Stimulated activated CD4-positive, alpha-beta T cell treated with anti-CD3 and anti-CD28 coated beads, Interleukin-12 subunit alpha, Interleukin-12 subunit beta, amount 100 ng/mL, for 24 hours (primary cell): ENCODE measurements around the gene PSMD6.

ENCODE experiments used
- DNase-seq, 2 experiments: peaks; one replicate each; pipeline ENCODE4 v3.0.0-alpha.2; 2020; ENCODE audit warnings: low read depth in 2 of 2

PSMD6 gene

DNA sequence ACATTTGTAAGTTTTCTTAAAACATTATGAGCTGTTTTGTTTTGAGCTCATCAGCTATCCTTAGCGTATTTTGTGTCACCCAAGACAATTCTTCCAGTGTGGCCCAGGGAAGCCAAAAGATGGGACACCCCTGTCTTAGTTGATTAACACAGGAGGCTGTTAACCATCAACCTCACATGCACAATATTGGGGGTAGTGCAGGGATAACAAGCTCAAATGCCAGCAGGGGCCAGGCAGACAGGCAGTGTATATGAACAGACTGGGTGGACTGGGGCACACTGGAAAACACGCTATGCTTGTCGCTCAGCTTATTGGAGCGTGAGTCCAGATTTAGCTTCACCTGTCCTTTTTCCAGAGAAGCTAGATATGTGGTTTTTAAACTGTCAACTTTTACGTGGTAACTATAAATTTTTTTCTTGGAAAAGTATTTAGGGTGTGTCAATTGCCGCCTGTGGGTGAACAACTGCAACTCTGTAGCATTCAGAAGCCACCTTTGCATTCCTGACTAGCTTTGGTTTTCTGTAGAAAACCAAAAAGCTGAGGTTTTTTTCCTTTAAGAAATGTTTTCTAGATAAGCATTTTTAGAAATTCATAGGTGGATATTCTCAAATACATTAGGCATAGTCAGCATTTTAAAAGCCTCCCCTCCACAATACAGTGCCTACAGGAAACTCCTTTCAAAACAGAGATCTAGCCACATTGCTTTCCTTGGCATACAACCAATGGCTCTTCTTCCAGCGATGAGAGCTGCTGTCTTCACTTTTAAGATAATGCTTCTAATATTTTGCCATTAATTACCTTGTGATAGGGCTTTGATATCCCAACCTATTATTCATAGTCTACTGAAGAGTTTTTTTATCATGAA, 14.6 kb downstream of the PSMD6 start:
- DNase-seq = no peak

DNA sequence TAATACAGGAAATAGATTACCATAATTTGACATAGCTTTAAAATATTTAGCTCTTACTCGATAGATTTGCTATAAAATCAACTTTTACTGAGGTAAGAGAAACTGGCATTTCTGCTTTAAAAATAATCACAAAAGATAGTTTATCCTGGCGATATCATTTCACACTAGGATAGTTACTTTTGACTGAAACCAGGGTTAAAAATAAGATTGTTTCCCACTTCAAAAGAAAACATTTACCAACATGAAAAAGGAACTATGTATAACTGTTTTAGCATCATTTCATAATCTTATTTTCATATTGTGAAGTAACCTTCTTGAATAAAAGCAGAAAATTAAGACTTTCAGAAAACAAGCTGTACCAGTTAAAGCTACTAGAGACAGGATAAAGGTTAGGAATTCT, 15.3 kb downstream of the PSMD6 start:
- no peak for DNase-seq

DNA sequence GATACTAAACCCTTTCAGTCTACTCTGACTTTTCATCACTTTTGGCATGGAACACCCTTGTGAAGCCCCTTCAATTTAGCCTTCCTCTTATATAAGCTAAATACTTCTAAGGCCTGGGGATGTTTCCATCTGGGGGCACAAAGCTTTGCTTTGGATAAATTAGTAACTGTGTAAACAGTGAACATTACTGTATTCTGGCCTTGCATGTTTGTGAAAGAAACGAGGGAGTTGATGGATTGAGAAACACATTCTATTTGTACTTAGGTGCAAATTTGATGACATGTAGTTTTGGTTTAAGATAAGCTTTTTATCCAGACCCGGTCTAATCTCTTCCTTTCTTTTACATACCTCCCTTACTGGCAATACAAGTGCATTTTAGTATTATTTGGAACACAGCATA, 19.7 kb downstream of the PSMD6 start:
- DNase-seq = no peak

DNA sequence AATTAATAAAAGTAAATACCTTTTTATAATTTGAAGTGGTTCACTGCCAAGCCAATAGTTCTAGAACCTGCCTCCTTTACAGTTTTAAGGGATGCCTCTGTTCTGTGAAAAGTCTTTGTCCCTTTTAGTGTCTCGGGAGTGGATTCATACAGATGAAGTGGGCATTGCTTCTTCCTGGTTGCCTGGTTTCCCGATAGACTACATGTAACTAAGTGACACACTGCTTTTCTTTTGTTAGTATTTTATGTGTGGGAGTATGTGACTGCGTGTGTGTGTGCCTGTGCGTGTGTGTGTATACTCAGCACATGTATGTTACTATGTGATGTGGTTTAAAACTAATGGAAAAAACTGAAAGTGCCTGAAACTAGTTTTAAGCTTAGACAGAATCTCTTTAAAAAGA, 21.1 kb downstream of the PSMD6 start:
- DNase-seq = no peak

- DNase-seq = no peak
These were observed 22.7 kb downstream of the PSMD6 start for GRCh38 chr3:64000453-64001055.

DNA sequence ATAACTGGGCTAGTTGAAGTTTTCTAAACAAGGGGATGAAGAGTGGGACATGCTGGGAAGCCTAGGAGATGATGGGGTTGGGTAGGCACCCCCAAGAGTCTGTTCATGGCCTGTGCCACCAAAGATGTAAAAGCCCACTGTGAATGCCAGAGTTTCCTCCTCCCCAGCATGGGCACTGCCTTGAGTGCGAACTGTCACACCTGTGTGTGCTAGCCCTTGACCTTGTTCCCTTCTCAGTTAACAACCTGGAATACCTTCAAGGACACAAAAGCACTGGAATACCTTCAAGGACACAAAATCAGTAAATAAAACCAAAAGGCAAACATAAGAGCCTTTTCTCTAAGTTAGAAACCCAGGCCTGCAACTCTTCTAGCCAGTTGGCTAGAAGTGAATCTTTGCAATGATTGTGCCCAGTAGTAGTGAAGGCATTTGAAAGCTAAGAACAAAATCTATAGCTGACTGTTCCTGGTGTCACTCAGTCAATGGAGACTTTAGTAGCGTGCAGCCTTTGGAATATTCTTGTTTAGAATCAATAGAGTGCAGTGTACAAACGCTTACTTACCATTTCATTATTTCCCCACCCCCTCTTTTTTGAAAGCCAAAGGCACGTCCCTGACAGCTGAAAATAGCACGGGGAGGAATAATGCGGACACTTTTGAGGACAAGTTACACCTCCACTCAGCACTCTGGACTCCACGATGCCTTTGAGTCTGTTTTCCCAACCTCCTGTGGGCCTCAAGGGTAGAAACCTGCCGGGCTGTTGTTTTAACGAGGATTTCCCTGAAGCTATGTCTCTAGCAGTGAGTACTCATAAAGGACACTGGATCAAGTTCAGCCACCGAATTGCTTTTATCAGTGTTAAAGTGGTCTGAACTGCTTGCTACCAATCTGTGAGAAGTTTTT, 24.2 kb downstream of the PSMD6 start:
- DNase-seq = no peak

- no peak for DNase-seq
These were observed 28.2 kb downstream of the PSMD6 start for GRCh38 chr3:63995086-63995485.

DNA sequence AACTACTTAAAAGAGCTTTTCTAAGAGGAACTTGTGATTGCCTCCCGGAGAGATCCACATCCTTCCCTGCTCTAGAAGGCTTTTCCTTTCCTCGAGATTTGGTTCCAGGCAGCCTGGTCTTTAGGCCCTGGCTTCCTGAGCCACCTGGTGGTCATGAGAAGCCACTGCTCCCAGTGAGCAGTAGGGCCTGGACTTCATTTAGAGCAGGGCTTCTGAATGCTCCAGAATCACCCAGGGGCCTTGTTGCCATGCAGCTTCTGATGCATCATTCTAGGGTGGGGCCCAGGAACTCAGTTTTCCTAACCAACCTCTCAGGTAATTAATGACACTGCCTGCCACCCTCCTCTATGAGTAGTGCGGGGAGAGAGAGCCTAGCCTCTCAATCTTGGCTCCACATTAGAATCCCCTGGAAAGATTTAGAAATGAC, 29.6 kb downstream of the PSMD6 start:
- DNase-seq = peak; percentile 15 to 33

GRCh38 chr3:63992516-63993209, 30.6 kb downstream of the PSMD6 start:
- no peak for DNase-seq

DNA sequence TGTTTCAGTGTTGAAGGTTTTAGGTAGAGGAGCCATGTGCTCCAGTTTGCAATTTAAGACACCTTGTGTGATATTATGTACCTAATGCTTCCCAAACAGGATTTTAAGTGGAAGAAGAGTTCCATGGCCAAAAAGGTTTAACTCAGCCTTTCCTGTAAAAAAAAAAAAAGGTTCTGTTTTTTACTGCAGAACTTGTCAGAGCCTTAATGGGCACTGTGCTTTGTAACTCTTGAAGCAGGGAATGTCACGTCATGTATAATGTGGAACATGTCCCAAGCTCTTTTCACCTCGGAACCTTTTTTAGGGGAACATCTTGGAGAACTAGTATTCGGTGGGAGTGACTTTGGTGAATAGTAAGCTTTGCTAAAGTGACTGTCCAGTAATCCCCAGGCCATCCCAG, 31.6 kb downstream of the PSMD6 start:
- DNase-seq = no peak

DNA sequence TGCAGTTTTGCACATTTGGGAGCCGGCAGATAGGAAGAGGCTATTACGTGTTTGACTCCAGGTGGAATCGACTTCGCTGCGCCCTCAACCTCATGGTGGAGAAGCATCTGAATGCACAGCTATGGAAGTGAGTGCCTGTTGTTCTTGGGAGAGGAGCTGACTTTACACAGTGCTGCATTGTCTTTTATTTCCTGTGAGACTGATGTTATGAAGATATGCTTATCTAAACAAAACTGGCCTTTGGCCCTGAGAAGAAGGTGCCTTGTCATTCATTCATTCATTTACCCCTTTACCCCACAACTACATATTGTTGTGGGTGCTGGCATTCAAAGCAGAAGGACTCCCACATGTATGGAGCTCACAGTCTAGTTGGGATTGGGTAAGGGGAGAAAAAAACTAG, 32.6 kb downstream of the PSMD6 start:
- DNase-seq = no peak

- no peak for DNase-seq
These were observed 33.1 kb downstream of the PSMD6 start for GRCh38 chr3:63990204-63990603.

DNA sequence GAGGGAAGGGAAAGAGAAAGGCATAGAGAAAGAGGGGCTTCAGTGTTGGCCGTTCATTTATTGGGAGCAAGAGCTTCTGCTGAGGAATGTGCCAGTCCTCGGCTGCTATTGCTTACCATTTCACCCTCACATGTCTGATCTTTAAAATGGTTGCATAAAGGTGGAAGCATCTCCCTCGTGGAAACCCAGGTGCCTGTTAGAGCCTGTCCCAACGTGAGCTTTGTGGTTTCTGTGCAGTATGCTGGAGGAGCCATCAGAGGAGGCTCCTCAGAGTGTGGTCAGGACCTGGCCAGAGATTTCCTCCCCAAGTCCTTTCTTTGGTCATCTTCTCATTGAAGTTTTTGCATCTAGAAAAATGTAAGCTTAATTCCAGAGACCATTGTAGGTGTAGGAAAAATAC, 34.4 kb downstream of the PSMD6 start:
- DNase-seq = no peak

DNA sequence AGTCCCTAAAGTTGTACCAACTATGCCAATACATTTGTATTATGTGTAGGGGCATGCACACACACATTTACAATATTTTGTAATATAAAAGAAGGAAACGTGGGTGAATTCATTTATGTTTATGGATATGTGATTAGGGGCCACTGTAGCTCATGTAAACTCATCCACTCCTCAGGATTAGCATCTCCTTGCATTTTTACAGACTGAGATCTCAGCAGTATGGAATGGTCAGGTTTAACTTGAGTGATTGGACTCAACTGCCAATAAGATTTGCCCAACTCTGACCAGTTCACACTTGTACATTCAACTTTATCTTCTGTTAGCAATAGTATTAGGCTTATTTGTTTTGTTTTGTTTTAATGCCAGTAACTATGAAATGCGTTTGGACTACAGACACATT, 36.5 kb downstream of the PSMD6 start:
- no peak for DNase-seq

DNA sequence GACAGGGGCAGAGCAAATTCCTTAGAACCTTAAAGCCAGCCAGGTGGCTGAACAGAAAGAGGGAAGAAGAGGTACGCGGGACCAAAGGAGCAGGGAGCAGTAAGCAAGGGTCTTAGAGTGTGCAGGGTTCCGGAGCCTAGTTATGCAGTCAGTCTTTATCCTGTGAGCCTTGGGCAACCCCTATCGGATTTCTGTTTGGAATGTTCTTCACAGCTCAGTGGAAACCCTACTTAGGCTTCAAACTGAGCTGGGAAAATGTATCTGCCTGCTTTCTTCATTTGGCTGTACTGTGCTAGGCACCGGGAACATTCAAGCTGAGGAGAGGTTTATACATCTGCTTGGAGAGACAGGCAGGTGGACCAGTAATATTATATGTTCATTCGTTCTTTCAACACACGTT, 37.1 kb downstream of the PSMD6 start:
- no peak for DNase-seq

GRCh38 chr3:63984391-63984790, 38.9 kb downstream of the PSMD6 start:
- DNase-seq = no peak

GRCh38 chr3:63981980-63982379, 41.3 kb downstream of the PSMD6 start:
- no peak for DNase-seq

- no peak for DNase-seq
These were observed 42.3 kb downstream of the PSMD6 start for GRCh38 chr3:63980830-63981498.

DNA sequence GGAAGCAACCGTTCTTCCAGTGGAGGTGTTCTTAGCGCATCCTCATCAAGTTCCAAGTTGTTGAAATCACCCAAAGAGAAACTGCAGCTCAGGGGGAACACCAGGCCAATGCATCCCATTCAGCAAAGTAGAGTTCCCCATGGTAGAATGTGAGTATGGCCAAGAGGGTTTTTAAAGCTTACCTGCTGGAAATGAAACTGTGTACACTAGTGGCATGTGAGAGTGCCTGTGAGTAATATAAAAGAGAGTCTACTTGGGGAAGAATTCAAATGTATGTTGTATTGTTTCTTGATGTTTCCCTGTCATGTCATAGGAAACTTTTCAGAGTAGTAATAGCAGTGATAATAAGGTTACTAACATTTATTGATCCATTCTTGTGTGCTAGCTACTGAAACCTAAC, 43.3 kb downstream of the PSMD6 start:
- DNase-seq = no peak

- no peak for DNase-seq
These were observed 44.0 kb downstream of the PSMD6 start for GRCh38 chr3:63979093-63979885.
